ENCODE data around the gene SP8.

The SP8 gene

GRCh38 chr7:20794676-20795075 is 8.0 kb upstream of the SP8 start:
- Histone ChIP-seq H3K4me3 (no peak overlapping the region), H3K27ac (no peak overlapping the region)
- DNase-seq (ENCODE audit: low spot score): no peak
- TF ChIP-seq CTCF (IDR thresholded peaks at IDR 0.05): no peak

- H3K4me3 ChIP-seq: no peak overlapping the region
- DNase-seq (ENCODE audit: low spot score): no peak
- H3K27ac ChIP-seq: no peak overlapping the region
- no peak for TF ChIP-seq CTCF (IDR thresholded peaks at IDR 0.05)
These were observed 7.2 kb upstream of the SP8 start for GRCh38 chr7:20793694-20794394.

GRCh38 chr7:20793248-20793647 is 6.6 kb upstream of the SP8 start:
- TF ChIP-seq CTCF (IDR thresholded peaks at IDR 0.05): no peak
- H3K4me3 ChIP-seq: no peak overlapping the region
- DNase-seq (ENCODE audit: low spot score): no peak

GRCh38 chr7:20791538-20792434 is 5.1 kb upstream of the SP8 start:
- no peak for DNase-seq (ENCODE audit: low spot score)

More at GRCh38 chr7:20793248-20793647, 6.6 kb upstream of the SP8 start:
- H3K27ac ChIP-seq: no peak overlapping the region

GRCh38 chr7:20790375-20790774 is 3.7 kb upstream of the SP8 start:
- Histone ChIP-seq H3K4me3 (no peak overlapping the region), H3K27ac (no peak overlapping the region)
- TF ChIP-seq CTCF (IDR thresholded peaks at IDR 0.05): no peak
- no peak for DNase-seq (ENCODE audit: low spot score)

More at GRCh38 chr7:20791538-20792434, 5.1 kb upstream of the SP8 start:
- Histone ChIP-seq H3K4me3 (no peak overlapping the region), H3K27ac (no peak overlapping the region)
- no peak for TF ChIP-seq CTCF (IDR thresholded peaks at IDR 0.05)

GRCh38 chr7:20788420-20788990 is 1.8 kb upstream of the SP8 start:
- no peak for TF ChIP-seq CTCF (IDR thresholded peaks at IDR 0.05)
- Histone ChIP-seq H3K4me3 (no peak overlapping the region), H3K27ac (no peak overlapping the region)
- no peak for DNase-seq (ENCODE audit: low spot score)

All from coronary artery (tissue), 2 donors.